OCI-LY1 (cell line): ENCODE results near the gene FBP2.

Source experiments
- H2AFZ ChIP-seq: fragments of 200-600 bp; sonication (generic), shearing (Covaris generic); 2 replicates; pipeline ENCODE4 v1.6.0; 2014; ENCODE audit warnings: antibody characterized with exemption, mild to moderate bottlenecking, low read length
- H3F3A ChIP-seq: fragments of 200-600 bp; sonication (generic), shearing (Covaris generic); 2 replicates; pipeline ENCODE4 v1.6.0; 2014; ENCODE audit warnings: mild to moderate bottlenecking, antibody characterized with exemption, low read length, moderate library complexity; ENCODE audit not compliant: insufficient read depth
- H3K27ac ChIP-seq: fragments of 200-600 bp; sonication (generic); 2 replicates; pipeline ENCODE4 v1.5.1; 2014; ENCODE audit warnings: low read length, mixed run types, mild to moderate bottlenecking, low read depth; ENCODE audit not compliant: poor library complexity, severe bottlenecking
- H3K27me3 ChIP-seq: fragments of 200-600 bp; sonication (generic); 2 replicates; pipeline ENCODE4 v1.6.0; 2014; ENCODE audit warnings: antibody characterized with exemption, mild to moderate bottlenecking, low read length, moderate library complexity; ENCODE audit not compliant: insufficient read depth
- H3K36me3 ChIP-seq: fragments of 200-600 bp; sonication (generic); 2 replicates; pipeline ENCODE4 v1.6.1; 2014; ENCODE audit warnings: mild to moderate bottlenecking, antibody characterized with exemption, low read length, moderate library complexity, mixed read lengths; ENCODE audit not compliant: insufficient read depth
- H3K4me1 ChIP-seq: fragments of 200-600 bp; sonication (generic); 2 replicates; pipeline ENCODE4 v1.5.1; 2014; ENCODE audit warnings: mild to moderate bottlenecking, low read length, moderate library complexity; ENCODE audit not compliant: insufficient read depth, severe bottlenecking
- H3K4me2 ChIP-seq: fragments of 200-600 bp; sonication (generic), shearing (Covaris generic); 2 replicates; pipeline ENCODE4 v1.6.1; 2014; ENCODE audit warnings: low read length
- H3K4me3 ChIP-seq: fragments of 200-600 bp; sonication (generic); 2 replicates; pipeline ENCODE4 v1.5.1; 2014; ENCODE audit warnings: low read length, low read depth, mild to moderate bottlenecking, mixed read lengths; ENCODE audit not compliant: poor library complexity, severe bottlenecking
- H3K79me2 ChIP-seq: fragments of 200-600 bp; shearing (Covaris generic); 2 replicates; pipeline ENCODE4 v1.6.1; 2016; ENCODE audit warnings: mixed run types, low read length, mixed read lengths; ENCODE audit not compliant: insufficient read depth
- H3K9ac ChIP-seq: fragments of 200-600 bp; sonication (generic), shearing (Covaris generic); 2 replicates; pipeline ENCODE4 v1.6.1; 2014; ENCODE audit warnings: mild to moderate bottlenecking, low read length, mixed read lengths
- H3K9me2 ChIP-seq: fragments of 200-600 bp; sonication (generic), shearing (Covaris generic); 2 replicates; pipeline ENCODE4 v1.6.1; 2014; ENCODE audit warnings: low read depth, mild to moderate bottlenecking, low read length, mixed read lengths
- H3K9me3 ChIP-seq: fragments of 200-600 bp; shearing (Covaris generic); 2 replicates; pipeline ENCODE4 v1.6.1; 2014; ENCODE audit warnings: low read length, mixed read lengths
- H4K20me1 ChIP-seq: fragments of 200-600 bp; sonication (generic), shearing (Covaris generic); 2 replicates; pipeline ENCODE4 v1.6.0; 2016; ENCODE audit warnings: mild to moderate bottlenecking, low read length; ENCODE audit not compliant: insufficient read depth
- EZH2 ChIP-seq: fragments of 200-600 bp; sonication (generic), shearing (Covaris generic); IDR thresholded peaks from 2 replicates; pipeline ENCODE4 v1.8.0; 2017; ENCODE audit warnings: borderline replicate concordance, mixed run types, mild to moderate bottlenecking, antibody characterized with exemption, low read length, moderate library complexity, mixed read lengths
- TF ChIP-seq, protein P1 (sequence below): fragments of 200-600 bp; sonication (generic), shearing (Covaris generic); IDR thresholded peaks from 2 replicates; pipeline ENCODE4 v1.5.1; 2017; ENCODE audit warnings: mild to moderate bottlenecking, antibody characterized with exemption, low read length, moderate library complexity, mixed read lengths

The FBP2 gene

DNA sequence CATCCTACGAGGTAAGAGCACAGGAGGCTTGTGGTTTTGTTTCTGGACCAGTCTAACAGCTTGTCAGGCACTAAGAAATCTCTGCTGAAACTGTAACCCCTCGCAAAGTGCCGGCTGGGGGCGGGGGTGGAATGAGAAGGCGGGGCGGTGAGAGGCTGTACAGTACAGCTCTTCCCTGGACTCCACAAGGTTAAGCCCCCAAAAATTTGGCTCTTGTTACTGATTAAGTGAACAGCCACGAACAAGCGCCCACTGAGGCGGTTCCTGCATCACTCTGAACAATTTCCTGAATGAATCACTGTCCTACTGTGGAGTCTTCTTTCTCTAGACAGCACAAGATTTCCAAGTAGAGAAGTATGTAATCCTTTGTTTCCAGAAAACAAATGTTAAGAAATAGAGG lies 6.8 kb downstream of the FBP2 start:
- Histone ChIP-seq H3K36me3 (no peaks in the 10 kb centered on the region), H3K9ac (no peak overlapping the region), H3K4me1 (no peaks in the 10 kb centered on the region), H3K4me2 (no peak overlapping the region), H3K4me3 (no peak overlapping the region), H3K79me2 (no peaks in the 10 kb centered on the region), H3K9me3 (no peaks in the 10 kb centered on the region), H4K20me1 (no peaks in the 10 kb centered on the region), H2AFZ (no peak overlapping the region), H3K9me2 (no peaks in the 10 kb centered on the region), H3F3A (no peaks in the 10 kb centered on the region), H3K27me3 (peaks cover 10% of the 10 kb centered on the region; the same call in 1 of the 2 replicates), H3K27ac (no peak overlapping the region)
- TF ChIP-seq, protein P1, sequence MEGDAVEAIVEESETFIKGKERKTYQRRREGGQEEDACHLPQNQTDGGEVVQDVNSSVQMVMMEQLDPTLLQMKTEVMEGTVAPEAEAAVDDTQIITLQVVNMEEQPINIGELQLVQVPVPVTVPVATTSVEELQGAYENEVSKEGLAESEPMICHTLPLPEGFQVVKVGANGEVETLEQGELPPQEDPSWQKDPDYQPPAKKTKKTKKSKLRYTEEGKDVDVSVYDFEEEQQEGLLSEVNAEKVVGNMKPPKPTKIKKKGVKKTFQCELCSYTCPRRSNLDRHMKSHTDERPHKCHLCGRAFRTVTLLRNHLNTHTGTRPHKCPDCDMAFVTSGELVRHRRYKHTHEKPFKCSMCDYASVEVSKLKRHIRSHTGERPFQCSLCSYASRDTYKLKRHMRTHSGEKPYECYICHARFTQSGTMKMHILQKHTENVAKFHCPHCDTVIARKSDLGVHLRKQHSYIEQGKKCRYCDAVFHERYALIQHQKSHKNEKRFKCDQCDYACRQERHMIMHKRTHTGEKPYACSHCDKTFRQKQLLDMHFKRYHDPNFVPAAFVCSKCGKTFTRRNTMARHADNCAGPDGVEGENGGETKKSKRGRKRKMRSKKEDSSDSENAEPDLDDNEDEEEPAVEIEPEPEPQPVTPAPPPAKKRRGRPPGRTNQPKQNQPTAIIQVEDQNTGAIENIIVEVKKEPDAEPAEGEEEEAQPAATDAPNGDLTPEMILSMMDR: no peak
- TF ChIP-seq EZH2: no peak

DNA sequence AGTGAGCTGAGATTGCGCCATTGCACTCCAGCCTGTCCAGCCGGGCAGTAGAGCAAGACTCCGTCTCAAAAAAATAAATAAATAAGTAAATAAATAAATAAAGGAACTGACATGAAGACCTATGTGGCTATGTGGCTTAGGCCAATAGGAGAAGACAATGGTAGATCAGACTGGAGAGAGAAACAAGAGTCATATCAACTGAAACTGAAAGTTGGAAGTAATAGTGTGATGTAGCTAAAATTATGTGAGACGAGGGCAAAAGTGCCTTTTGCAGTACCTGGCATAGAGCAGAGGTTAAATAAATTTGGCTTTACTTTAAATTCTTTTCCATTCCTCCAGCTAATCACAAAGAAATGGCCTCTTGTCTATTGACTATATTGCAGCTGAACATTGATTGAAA lies 7.3 kb downstream of the FBP2 start:
- Histone ChIP-seq H3F3A (no peaks in the 10 kb centered on the region), H3K9ac (no peak overlapping the region), H3K9me2 (no peaks in the 10 kb centered on the region), H3K4me3 (no peak overlapping the region), H4K20me1 (no peaks in the 10 kb centered on the region), H3K27me3 (peaks cover 8% of the 10 kb centered on the region; the same call in 1 of the 2 replicates), H3K4me1 (no peaks in the 10 kb centered on the region), H3K79me2 (no peaks in the 10 kb centered on the region), H3K9me3 (no peaks in the 10 kb centered on the region), H3K4me2 (no peak overlapping the region), H3K27ac (no peak overlapping the region), H2AFZ (no peak overlapping the region), H3K36me3 (no peaks in the 10 kb centered on the region)
- no peak for TF ChIP-seq EZH2
- TF ChIP-seq, protein P1: no peak

DNA sequence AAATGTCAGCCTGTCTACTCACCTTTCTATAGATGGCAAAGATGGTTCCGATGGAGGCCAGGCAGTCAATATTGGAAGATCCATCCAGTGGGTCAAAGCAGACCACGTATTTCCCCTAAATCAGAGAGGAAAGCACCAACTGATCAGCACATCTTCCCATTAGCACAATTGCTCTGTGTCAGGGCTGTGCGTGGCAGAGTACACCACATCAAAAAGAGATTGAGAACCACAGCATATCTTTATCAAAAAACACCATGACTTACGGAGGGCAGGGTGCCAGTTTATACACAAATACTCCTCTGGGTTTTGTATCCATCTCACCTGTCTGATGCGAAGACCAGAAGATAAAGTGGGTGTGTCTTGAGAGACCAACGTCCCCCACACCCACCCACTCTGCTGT lies 9.1 kb downstream of the FBP2 start:
- peaks cover 8% of the 10 kb centered on the region; the same call in 1 of the 2 replicates for H3K27me3 ChIP-seq
- no peak overlapping the region for H3K27ac ChIP-seq
- no peaks in the 10 kb centered on the region for H3F3A ChIP-seq
- H3K79me2 ChIP-seq: no peaks in the 10 kb centered on the region
- H3K9ac ChIP-seq: no peak overlapping the region
- H3K36me3 ChIP-seq: no peaks in the 10 kb centered on the region
- no peaks in the 10 kb centered on the region for H3K9me2 ChIP-seq
- TF ChIP-seq, protein P1: no peak
- no peak for TF ChIP-seq EZH2
- H3K4me2 ChIP-seq: no peak overlapping the region
- no peaks in the 10 kb centered on the region for H4K20me1 ChIP-seq
- H2AFZ ChIP-seq: no peak overlapping the region
- H3K9me3 ChIP-seq: no peaks in the 10 kb centered on the region
- H3K4me3 ChIP-seq: no peak overlapping the region
- no peaks in the 10 kb centered on the region for H3K4me1 ChIP-seq
